ENCODE data around the gene WRNIP1. TPM values are rescaled to one million over a fixed set of nuclear protein-coding genes. Genes with fewer than 3 reads are reported as not detected.

WRNIP1 gene
- total and polyA plus RNA-seq, 9 of the 15 experiments (the other 6 are each of a cell fraction or from before 2014, with no cell fraction given), result 13.2 to 63.6 (median 48.6) TPM

GRCh38 chr6:2765896-2766766, 938 bp downstream of the WRNIP1 start (continued):
- TF ChIP-seq ZBTB40 (IDR thresholded peaks at IDR 0.05), result no peak
- no peak for TF ChIP-seq ZBTB40 (CRISPR knock-in tag; IDR thresholded peaks at IDR 0.05)
- 0 out of 2 replicates have a peak, but pooled peaks have one; percentile 78 for TF ChIP-seq RBM14 (IDR thresholded peaks at IDR 0.05; ENCODE audit: borderline replicate concordance, insufficient read depth, low read depth, low read length)
- no peak for TF ChIP-seq ZBTB34 (CRISPR knock-in tag; IDR thresholded peaks at IDR 0.05)
- 0 out of 4 replicates have a peak, but pooled peaks of 1 of the 2 experiments have one; percentile 71 for TF ChIP-seq NONO (IDR thresholded peaks at IDR 0.05; ENCODE audit: low read depth in 2 of 2, low read length in 1 of 2)
- TF ChIP-seq CHD1 (IDR thresholded peaks at IDR 0.05; ENCODE audit: low read length), result peak; percentile 98
- TF ChIP-seq CCNT2 (IDR thresholded peaks at IDR 0.05; ENCODE audit: borderline replicate concordance, extremely low read depth, insufficient read length, low read depth, low read length), result no peak
- no peak for TF ChIP-seq SAFB2 (IDR thresholded peaks at IDR 0.05; ENCODE audit: borderline replicate concordance, low read depth, low read length, severe bottlenecking)
- 0 out of 2 replicates have a peak, but pooled peaks have one; percentile 54 for TF ChIP-seq RHOXF2B (CRISPR knock-in tag; conservative IDR thresholded peaks at IDR 0.05)
- TF ChIP-seq SIN3B (IDR thresholded peaks at IDR 0.05; ENCODE audit: low read depth), result peak; percentile 24; the same call in 1 of the 2 replicates
- TF ChIP-seq POLR2H (tag; IDR thresholded peaks at IDR 0.05; ENCODE audit: low read depth), result no peak
- TF ChIP-seq MITF (IDR thresholded peaks at IDR 0.05), result no peak
- TF ChIP-seq FOXJ3 (CRISPR knock-in tag; IDR thresholded peaks at IDR 0.05), result no peak
- TF ChIP-seq SREBF1 (IDR thresholded peaks at IDR 0.05; ENCODE audit: borderline replicate concordance, low read depth, low read length), result no peak
